ENCODE data around the gene SHROOM2. TPM values are rescaled to one million over a fixed set of nuclear protein-coding genes. Genes with fewer than 3 reads are reported as not detected.

The SHROOM2 gene
- total and polyA plus RNA-seq, 9 of the 15 experiments (the other 6 are each of a cell fraction or from before 2014, with no cell fraction given) = not detected

- no peak for DNase-seq (ENCODE audit: extremely low read depth in 1 of 4, low spot score in 3 of 4)
- Histone ChIP-seq H3K9me1 (ENCODE audit: control insufficient read depth, insufficient read depth, low read length) (no peaks in the 10 kb centered on the region), H2AFZ (ENCODE audit: low read depth, low read length) (no peak overlapping the region), H4K20me1 (replicated peaks; ENCODE audit: control insufficient read depth, insufficient read depth, low read length) (no peaks in the 10 kb centered on the region), H3K4me3 (no peak overlapping the region), H3K4me1 (replicated peaks in 1 of 2; ENCODE audit: control insufficient read depth in 2 of 2, insufficient read depth in 2 of 2, low read length in 2 of 2) (no peaks in the 10 kb centered on the region; a peak in 1 of 5 replicates), H3K9me3 (replicated peaks; ENCODE audit: control insufficient read depth, insufficient read depth, low read depth, low read length) (no peaks in the 10 kb centered on the region), H3K9ac (ENCODE audit: insufficient read depth in 1 of 2, low read depth in 2 of 2, low read length in 2 of 2) (no peak overlapping the region), H3K27me3 (ENCODE audit: control insufficient read depth in 2 of 2, insufficient read depth in 2 of 2, low read length in 2 of 2) (peaks cover 0 to 10% of the 10 kb centered on the region in 2 experiments; a peak in 2 of 5 replicates), H3K4me2 (ENCODE audit: insufficient read depth, low read length) (no peak overlapping the region), H3K27ac (ENCODE audit: extremely low read depth, low read depth, low read length) (no peak overlapping the region), H3K36me3 (ENCODE audit: control insufficient read depth, insufficient read depth, low read length) (no peaks in the 10 kb centered on the region), H3K79me2 (ENCODE audit: control insufficient read depth, insufficient read depth, low read length) (no peaks in the 10 kb centered on the region)
- ATAC-seq = no peak
- intact Hi-C loops (cut with micrococcal nuclease) (no loop called here), in situ Hi-C loops (cut with MboI) (loop anchor here (25.0 kb wide), 1 partner anchor 223 kb away; no protein-coding TSS in a partner anchor)
- ChIA-PET CTCF (ENCODE audit: low intra/inter-chr PET ratio) (no interaction called here), POLR2A (no interaction called here)
- no peak for FAIRE-seq
- TF ChIP-seq REST (IDR thresholded peaks at IDR 0.05; ENCODE audit: borderline replicate concordance) (0 out of 2 replicates have a peak, but pooled peaks have one; percentile 6), REST (CRISPR knock-in tag; IDR thresholded peaks at IDR 0.05; ENCODE audit: low read depth) (no peak), CBX5 (IDR thresholded peaks at IDR 0.05; ENCODE audit: borderline replicate concordance, low read depth) (no peak)
- BruUV-seq (replicated peaks) = no TSS peak
- 0% methylated on average over 6 of the region's 6 CpGs for WGBS (ENCODE audit: insufficient coverage, low coverage, missing lambda C conversion rate)
These were observed 102.8 kb downstream of the SHROOM2 start for GRCh38 chrX:9888953-9889470.
